Renal pelvis (tissue), 4 donors: ENCODE measurements around the gene SLC30A7. TPM values are rescaled to one million over a fixed set of nuclear protein-coding genes. Genes with fewer than 3 reads are reported as not detected.

Source experiments
- DNase-seq: peaks from one replicate; pipeline ENCODE4 v3.0.0-alpha.2; 2013
- polyA plus RNA-seq, 3 donors: library from polyadenylated mRNA; unstranded; fragments of 120-200 nt; gene quantifications; one replicate each; pipeline ENCODE4 v1.2.1, GENCODE V29; 2013; ENCODE audit not compliant: insufficient read length in 3 of 3

Gene SLC30A7
- polyA plus RNA-seq, 3 donors, result 13.4 to 20.9 (median 20.4) TPM

- DNase-seq, result no peak
Observed at GRCh38 chr1:100968621-100969020, 72.7 kb downstream of the SLC30A7 start.

GRCh38 chr1:100969327-100969726 lies 73.4 kb downstream of the SLC30A7 start:
- no peak for DNase-seq

GRCh38 chr1:100971021-100971420 lies 75.1 kb downstream of the SLC30A7 start:
- no peak for DNase-seq

GRCh38 chr1:100972185-100972584 lies 76.3 kb downstream of the SLC30A7 start:
- no peak for DNase-seq

GRCh38 chr1:100976936-100977335 lies 81.0 kb downstream of the SLC30A7 start:
- no peak for DNase-seq

GRCh38 chr1:100979631-100980030 lies 83.7 kb downstream of the SLC30A7 start:
- DNase-seq, result no peak

DNA sequence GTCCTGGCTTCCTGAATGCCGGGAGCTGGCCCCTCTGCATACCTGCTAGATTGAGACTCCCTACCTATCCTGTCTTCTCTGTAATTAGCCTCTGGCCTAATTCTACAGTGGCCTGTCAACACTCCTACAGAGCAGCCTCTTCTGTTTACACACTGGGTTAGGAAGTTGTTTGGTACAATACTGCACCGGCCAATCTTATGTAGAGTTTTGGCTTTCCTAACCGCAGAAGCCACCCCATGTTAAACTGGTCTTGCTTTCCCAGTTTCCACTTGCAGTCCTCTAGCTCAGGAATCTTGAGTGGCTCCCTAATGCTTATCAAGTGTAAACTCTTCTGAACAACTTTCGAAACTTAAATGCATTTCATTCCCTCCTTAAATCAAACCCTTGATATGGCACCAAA lies 86.9 kb downstream of the SLC30A7 start:
- DNase-seq, result no peak

GRCh38 chr1:100988121-100988520 lies 92.2 kb downstream of the SLC30A7 start:
- DNase-seq, result no peak

DNA sequence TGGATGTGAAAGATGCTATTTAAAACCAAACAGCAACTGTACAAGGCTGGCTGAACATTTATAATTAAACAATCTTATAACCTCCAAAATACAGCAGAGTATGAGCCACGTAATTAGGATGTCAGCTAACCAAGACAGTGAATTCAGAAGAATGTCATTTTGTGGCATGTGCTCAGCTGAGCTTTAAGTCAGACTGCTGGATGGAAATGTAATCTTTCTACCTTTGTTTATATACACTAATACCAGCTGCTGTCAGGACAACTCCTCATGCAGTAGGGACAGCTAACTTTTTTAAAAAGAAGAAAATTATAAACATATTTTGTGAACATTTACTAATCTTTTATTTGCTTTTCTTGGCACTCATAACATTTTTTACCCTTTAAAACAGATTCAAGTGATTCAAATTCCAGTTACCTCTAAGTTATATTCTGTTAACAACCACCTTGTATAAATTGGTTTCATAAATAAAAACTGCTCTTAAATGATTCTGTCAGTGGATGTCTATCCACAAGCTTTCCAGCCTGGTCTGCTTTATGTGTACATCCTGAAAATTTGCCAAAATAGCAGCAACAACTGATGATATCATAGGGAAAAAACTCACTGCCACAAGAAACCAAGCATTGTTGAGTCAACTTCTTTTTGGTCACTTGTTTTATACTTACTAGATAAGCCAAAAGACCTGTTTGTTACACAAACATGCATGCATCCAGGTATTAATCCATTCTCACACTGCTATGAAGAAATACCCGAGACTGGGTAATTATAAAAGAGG lies 93.6 kb downstream of the SLC30A7 start:
- DNase-seq, result no peak

DNA sequence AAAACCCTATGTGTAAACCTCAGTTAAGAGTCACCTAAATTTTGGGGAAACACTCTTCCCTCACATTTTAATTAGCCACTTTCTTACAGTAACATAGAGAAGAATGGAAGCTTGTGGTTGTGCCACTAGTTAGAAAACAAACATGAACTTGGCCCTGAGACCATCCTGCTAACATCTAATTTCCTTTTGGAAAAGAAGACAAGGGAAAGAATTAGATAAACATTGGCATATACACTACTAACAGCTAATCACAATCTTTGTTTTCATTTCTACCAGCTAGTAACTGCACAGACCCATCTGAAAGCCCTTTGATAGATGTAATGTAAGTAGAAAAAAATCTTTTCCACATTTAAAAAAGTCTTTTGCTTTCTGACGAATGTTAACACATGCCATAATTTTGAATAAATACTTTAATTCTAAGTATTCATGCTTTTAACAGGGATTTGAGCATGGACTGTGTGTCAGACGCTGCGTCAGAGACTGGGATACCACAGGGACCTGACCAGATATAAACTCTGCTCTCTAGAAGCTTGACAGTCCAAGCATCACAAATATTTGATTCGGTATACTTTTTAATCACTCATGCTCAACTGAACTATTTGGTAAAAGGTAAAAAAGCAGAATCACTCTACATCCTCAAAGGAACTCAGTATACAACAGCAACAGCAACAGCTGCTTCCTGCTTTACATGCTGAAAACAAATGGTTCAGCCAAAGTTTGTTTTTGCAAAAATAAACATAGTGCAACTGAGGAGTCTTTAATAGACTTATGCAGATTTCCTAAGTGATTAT lies 99.5 kb downstream of the SLC30A7 start:
- DNase-seq, result peak; percentile 27

- no peak for DNase-seq
Observed at GRCh38 chr1:100998426-100998825, 102.5 kb downstream of the SLC30A7 start.

DNA sequence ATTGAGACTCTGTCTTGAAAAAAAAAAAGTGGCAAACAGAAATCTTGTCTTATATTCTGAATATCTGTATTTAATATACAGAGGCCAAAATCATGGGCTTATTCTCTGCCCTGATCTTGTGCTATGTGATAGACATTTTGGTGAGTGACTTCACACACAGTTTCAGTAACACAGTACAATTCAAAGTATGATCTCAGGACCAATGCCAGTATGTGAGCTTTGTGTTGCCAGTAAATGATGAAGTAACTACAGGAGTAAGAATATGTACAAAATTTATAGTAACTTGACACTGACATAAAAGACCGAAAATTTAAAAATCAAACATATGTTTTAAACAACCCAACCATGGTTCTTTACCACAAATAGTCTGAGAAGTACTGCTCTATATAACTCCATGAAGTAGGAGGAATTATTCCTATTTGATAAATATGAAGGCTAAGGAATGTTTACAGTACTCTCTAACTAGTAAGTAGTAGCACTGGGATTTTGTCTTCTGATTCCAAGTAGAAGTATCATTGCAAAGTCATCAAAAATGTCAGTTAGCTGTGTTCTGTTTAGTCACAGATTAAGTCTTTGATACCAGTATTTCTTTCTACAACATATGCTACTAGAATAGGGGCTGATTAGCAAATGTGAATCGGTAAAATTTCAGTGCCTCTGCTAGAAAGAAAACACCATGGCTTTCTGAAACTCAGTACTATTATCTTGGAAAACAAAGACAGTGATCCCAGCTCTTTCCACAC lies 104.4 kb downstream of the SLC30A7 start:
- no peak for DNase-seq

GRCh38 chr1:101002551-101002950 lies 106.7 kb downstream of the SLC30A7 start:
- DNase-seq, result no peak

- no peak for DNase-seq
Observed at GRCh38 chr1:101003012-101003650, 107.2 kb downstream of the SLC30A7 start.

- no peak for DNase-seq
Observed at GRCh38 chr1:101004061-101004460, 108.2 kb downstream of the SLC30A7 start.

DNA sequence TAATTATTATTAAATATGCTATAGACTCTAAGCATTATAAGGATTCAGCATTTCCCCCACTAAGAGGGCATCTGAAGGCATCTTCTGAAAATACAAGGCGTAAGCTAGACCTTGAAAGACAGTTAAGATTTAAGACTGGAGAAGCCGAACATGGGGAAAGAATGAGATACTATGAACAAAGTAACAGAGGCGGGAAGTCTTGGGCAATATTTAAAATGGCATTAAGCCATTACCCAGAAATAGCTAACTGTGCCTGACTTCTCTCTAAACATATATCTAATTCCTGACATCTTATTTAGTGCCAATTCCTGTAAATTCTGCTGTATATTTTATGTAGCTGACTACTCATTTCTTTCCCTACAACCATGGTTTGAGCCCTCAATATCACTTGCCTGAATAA lies 108.8 kb downstream of the SLC30A7 start:
- DNase-seq, result no peak

GRCh38 chr1:101005183-101005582 lies 109.3 kb downstream of the SLC30A7 start:
- no peak for DNase-seq

DNA sequence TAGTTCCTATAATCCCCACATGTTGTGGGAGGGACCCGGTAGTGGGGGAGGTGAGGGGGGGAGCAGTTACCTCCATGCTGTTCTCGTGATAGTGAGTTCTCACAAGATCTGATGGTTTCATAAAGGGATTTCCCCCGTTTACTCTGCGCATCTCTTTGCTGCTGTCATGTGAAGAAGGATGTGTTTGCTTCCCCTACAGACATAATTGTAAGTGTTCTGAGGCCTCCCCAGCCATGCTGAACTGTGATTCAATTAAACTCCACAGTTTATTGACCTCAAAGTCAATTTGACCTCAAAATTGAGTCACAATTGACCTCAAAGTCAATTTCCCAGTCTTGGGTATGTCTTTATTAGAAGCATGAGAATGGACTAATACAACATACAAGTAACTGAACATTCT lies 110.0 kb downstream of the SLC30A7 start:
- DNase-seq, result no peak

- no peak for DNase-seq
Observed at GRCh38 chr1:101006553-101006952, 110.7 kb downstream of the SLC30A7 start.

- no peak for DNase-seq
Observed at GRCh38 chr1:101008229-101008834, 112.4 kb downstream of the SLC30A7 start.

GRCh38 chr1:101013776-101014175 lies 117.9 kb downstream of the SLC30A7 start:
- no peak for DNase-seq

DNA sequence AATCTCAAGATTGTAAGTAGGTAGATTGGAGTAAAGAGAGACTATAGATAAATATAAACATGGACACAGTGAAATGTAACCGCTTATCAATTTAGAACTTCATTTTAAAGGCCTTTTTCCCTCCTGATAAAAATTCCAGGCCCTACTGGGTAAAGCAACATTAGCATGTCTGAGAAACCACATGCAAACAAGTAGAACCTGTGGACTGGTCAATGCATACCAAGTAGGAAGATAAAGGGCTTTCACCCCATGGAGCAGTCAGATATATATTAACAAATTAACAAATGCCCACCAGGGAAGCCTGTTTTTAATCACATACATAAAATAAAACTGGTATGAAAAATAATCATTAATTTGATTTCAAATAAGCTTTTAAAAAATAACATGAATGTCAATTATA lies 121.6 kb downstream of the SLC30A7 start:
- no peak for DNase-seq
